Gastrocnemius medialis (tissue), 4 donors: ENCODE measurements around the gene OLFML2B. TPM values are rescaled to one million over a fixed set of nuclear protein-coding genes. Genes with fewer than 3 reads are reported as not detected.

Experiments
- ATAC-seq, 2 donors: fragments of 150-250 bp; one replicate each; pipeline ENCODE4 v1.9.1; 2016
- DNase-seq, 2 donors: peaks; one replicate each; pipeline ENCODE4 v3.0.0-alpha.2; 2019
- H3K27ac ChIP-seq, 4 donors: fragments of 200-600 bp; sonication (generic); 1 replicate in 1 of 4; 2 replicates in 3 of 4; pipeline ENCODE4 v1.5.1; 2016 to 2018; ENCODE audit warnings: mild to moderate bottlenecking in 2 of 4, moderate library complexity in 1 of 4
- H3K27me3 ChIP-seq, 3 donors: fragments of 200-600 bp; sonication (generic) in 2 of 3; 1 replicate in 1 of 3; 2 replicates in 2 of 3; pipeline versions ENCODE4 v1.5.1 to v1.6.0; 2016 to 2019; ENCODE audit warnings: mild to moderate bottlenecking in 1 of 3, moderate library complexity in 1 of 3
- H3K36me3 ChIP-seq, 2 donors: fragments of 200-600 bp; sonication (generic) in 1 of 2; one replicate each; pipeline ENCODE4 v1.5.1; 2017 to 2018
- H3K4me1 ChIP-seq, 2 donors: fragments of 200-600 bp; sonication (generic) in 1 of 2; one replicate each; pipeline ENCODE4 v1.5.1; 2016 to 2017; ENCODE audit warnings: mild to moderate bottlenecking in 2 of 2
- H3K4me3 ChIP-seq, 4 donors: fragments of 200-600 bp; sonication (generic) in 3 of 4; 1 replicate in 1 of 4; 2 replicates in 3 of 4; pipeline ENCODE4 v1.5.1; 2016 to 2019; ENCODE audit warnings: mild to moderate bottlenecking in 2 of 4
- H3K9me3 ChIP-seq, 3 donors: fragments of 200-600 bp; sonication (generic) in 2 of 3; 1 replicate in 1 of 3; 2 replicates in 2 of 3; pipeline ENCODE4 v1.5.1; 2016 to 2019
- CTCF ChIP-seq, 5 experiments: fragments of 450-650 bp in 3 of 5; fragments of 200-600 bp in 2 of 5; sonication (generic) in 2 of 5; IDR thresholded peaks in 4 of 5; conservative IDR thresholded peaks in 1 of 5; 1 replicate in 4 of 5; 2 replicates in 1 of 5; pipeline ENCODE4 v1.5.1; 2016 to 2019; ENCODE audit warnings: antibody characterized with exemption in 5 of 5, mild to moderate bottlenecking in 3 of 5, moderate library complexity in 3 of 5
- POLR2A ChIP-seq, 2 donors: fragments of 450-650 bp; IDR thresholded peaks; one replicate each; pipeline ENCODE4 v1.6.1; 2017; ENCODE audit warnings: antibody characterized with exemption in 2 of 2, mild to moderate bottlenecking in 2 of 2, moderate library complexity in 2 of 2
- in situ Hi-C, 4 donors: fragments of 200-750 bp; cut with MboI; loops; one replicate each; pipeline versions ENCODE4 v1.15.0 to v1.8.0; 2017; ENCODE audit warnings: low sequenced_read_pairs in 4 of 4
- intact Hi-C: fragments of 100-400 bp; cut with DNase I; formaldehyde crosslinking; loops from one replicate; pipeline ENCODE4 v1.15.1; 2023; ENCODE audit warnings: low total_unique reads
- total RNA-seq, 4 donors: library from RNA; depleted of rRNA; stranded (reverse); fragments of >200 nt; gene quantifications; one replicate each; pipeline versions ENCODE4 v1.1.0 to v1.2.3, GENCODE V29; 2016

OLFML2B gene
- total RNA-seq, 4 donors from 2014 or later: 0.68 to 6.6 (median 2.7) TPM

- H3K9me3 ChIP-seq: no peaks in the 10 kb centered on the region
- ATAC-seq: no peak
- peaks cover 0 to 11% of the 10 kb centered on the region in 2 donors for H3K36me3 ChIP-seq
- H3K27me3 ChIP-seq: no peaks in the 10 kb centered on the region
- no peak for DNase-seq
- intact Hi-C loops: no loop called here
- H3K4me3 ChIP-seq: no peak overlapping the region
- in situ Hi-C loops: no loop called here
- no peak overlapping the region for H3K27ac ChIP-seq
- TF ChIP-seq CTCF (IDR thresholded peaks at IDR 0.05 in 4 of 5, conservative IDR thresholded peaks at IDR 0.05 in 1 of 5) (no peak), POLR2A (IDR thresholded peaks at IDR 0.05) (no peak)
- H3K4me1 ChIP-seq: peaks cover 8 to 17% of the 10 kb centered on the region in 2 donors
These were observed 66.7 kb downstream of the OLFML2B start for GRCh38 chr1:161956930-161957329.

GRCh38 chr1:161956097-161956496, 67.6 kb downstream of the OLFML2B start:
- peaks cover 0 to 11% of the 10 kb centered on the region in 2 donors for H3K36me3 ChIP-seq
- H3K4me3 ChIP-seq: no peak overlapping the region
- in situ Hi-C loops (no loop called here), intact Hi-C loops (no loop called here)
- peaks cover 9 to 20% of the 10 kb centered on the region in 2 donors for H3K4me1 ChIP-seq
- H3K9me3 ChIP-seq: no peaks in the 10 kb centered on the region
- H3K27ac ChIP-seq: no peak overlapping the region
- ATAC-seq (no peak), DNase-seq (no peak)
- TF ChIP-seq POLR2A (IDR thresholded peaks at IDR 0.05): no peak
- no peaks in the 10 kb centered on the region for H3K27me3 ChIP-seq

- H3K9me3 ChIP-seq: no peaks in the 10 kb centered on the region
- H3K27me3 ChIP-seq: no peaks in the 10 kb centered on the region
- H3K27ac ChIP-seq: no peak overlapping the region
- peaks cover 14 to 24% of the 10 kb centered on the region in 2 donors for H3K4me1 ChIP-seq
- ATAC-seq (no peak), DNase-seq (no peak)
- in situ Hi-C loops: no loop called here
- TF ChIP-seq CTCF (IDR thresholded peaks at IDR 0.05 in 4 of 5, conservative IDR thresholded peaks at IDR 0.05 in 1 of 5): no peak
- TF ChIP-seq POLR2A (IDR thresholded peaks at IDR 0.05): no peak
- H3K4me3 ChIP-seq: no peak overlapping the region
- intact Hi-C loops: no loop called here
- peaks cover 0 to 11% of the 10 kb centered on the region in 2 donors for H3K36me3 ChIP-seq
These were observed 68.1 kb downstream of the OLFML2B start for GRCh38 chr1:161955606-161956005.

- H3K27me3 ChIP-seq: no peaks in the 10 kb centered on the region
- ATAC-seq (no peak), DNase-seq (no peak)
- no peaks in the 10 kb centered on the region for H3K9me3 ChIP-seq
- H3K4me3 ChIP-seq: no peak overlapping the region
- H3K4me1 ChIP-seq: peaks cover 26 to 35% of the 10 kb centered on the region in 2 donors
- intact Hi-C loops: no loop called here
- in situ Hi-C loops: no loop called here
- no peak for TF ChIP-seq POLR2A (IDR thresholded peaks at IDR 0.05)
- no peak for TF ChIP-seq CTCF (IDR thresholded peaks at IDR 0.05 in 4 of 5, conservative IDR thresholded peaks at IDR 0.05 in 1 of 5)
- no peak overlapping the region for H3K27ac ChIP-seq
- H3K36me3 ChIP-seq: peaks cover 0 to 11% of the 10 kb centered on the region in 2 donors
These were observed 69.2 kb downstream of the OLFML2B start for GRCh38 chr1:161954466-161954865.

- Histone ChIP-seq H3K27me3 (no peaks in the 10 kb centered on the region), H3K9me3 (no peaks in the 10 kb centered on the region), H3K36me3 (peaks cover 0 to 9% of the 10 kb centered on the region in 2 donors), H3K27ac (no peak overlapping the region), H3K4me1 (peaks cover 30 to 39% of the 10 kb centered on the region in 2 donors), H3K4me3 (no peak overlapping the region)
- TF ChIP-seq POLR2A (IDR thresholded peaks at IDR 0.05) (no peak), CTCF (IDR thresholded peaks at IDR 0.05 in 4 of 5, conservative IDR thresholded peaks at IDR 0.05 in 1 of 5) (no peak)
- intact Hi-C loops: no loop called here
- in situ Hi-C loops: no loop called here
- no peak for ATAC-seq
- DNase-seq: no peak
These were observed 69.6 kb downstream of the OLFML2B start for GRCh38 chr1:161954050-161954449.
